ENCODE measurements around the gene SPTAN1. TPM values are rescaled to one million over a fixed set of nuclear protein-coding genes. Genes with fewer than 3 reads are reported as not detected.

The SPTAN1 gene
- total and polyA plus RNA-seq, 2 of the 4 experiments (the other 2 are of a cell fraction): 275 to 327 TPM

- 0 out of 2 replicates have a peak, but pooled peaks cover 3% of the 10 kb centered on the region for H4K20me1 ChIP-seq (ENCODE audit: insufficient read depth, low read length)
- dilution Hi-C loops (cut with HindIII; ENCODE audit: low sequenced_read_pairs, unreplicated experiment): no loop called here
Measured at GRCh38 chr9:128629852-128630545, 77.6 kb downstream of the SPTAN1 start.

More at GRCh38 chr9:128629852-128630545, 77.6 kb downstream of the SPTAN1 start:
- no peak overlapping the region for H2BK15ac ChIP-seq (ENCODE audit: low read depth, low read length)
- 0% methylated on average over 1 of the region's 9 CpGs; no CpG with 5 or more reads in 1 of the 2 experiments for WGBS, 2 experiments (ENCODE audit: extremely low coverage in 2 of 2, insufficient read length in 1 of 2)
- no peak overlapping the region for H4K5ac ChIP-seq (ENCODE audit: low read depth, low read length)
- no peak for ATAC-seq (ENCODE audit: low read depth)
- H3K4me1 ChIP-seq (ENCODE audit: control insufficient read depth, insufficient read depth, low read length): peaks cover 4% of the 10 kb centered on the region
- H3K4me3 ChIP-seq (ENCODE audit: insufficient read depth, low read depth, low read length): no peak overlapping the region
- no peak overlapping the region for H2BK120ac ChIP-seq (ENCODE audit: low read depth, low read length)
- no peak overlapping the region for H2AK5ac ChIP-seq (ENCODE audit: low read depth, low read length)
- no peak overlapping the region for H3K14ac ChIP-seq (replicated peaks; ENCODE audit: low read depth, low read length)
- no peaks in the 10 kb centered on the region for H3K9me3 ChIP-seq (ENCODE audit: control insufficient read depth, insufficient read depth, low read length)
- peak overlapping the region; percentile 70 for H2AK9ac ChIP-seq (replicated peaks; ENCODE audit: low read depth, low read length, poor library complexity)
- H2BK5ac ChIP-seq (ENCODE audit: low read depth, low read length, poor library complexity, severe bottlenecking): no peak overlapping the region
- ChIA-PET CTCF (no interaction called here), POLR2A (ENCODE audit: unreplicated experiment) (interaction anchor here (0.6 kb wide), 1 partner anchor 1437 kb away, joined by 3 read pairs; no protein-coding TSS in a partner anchor)
- H3K79me1 ChIP-seq (ENCODE audit: low read depth in 1 of 2, low read length in 2 of 2): peaks cover 0 to 27% of the 10 kb centered on the region in 2 experiments; a peak in 2 of 4 replicates
- no peak overlapping the region for H3K56ac ChIP-seq (ENCODE audit: extremely low read depth, insufficient read depth, low read length)
- no peak overlapping the region for H2BK20ac ChIP-seq (ENCODE audit: low read depth, low read length)
- no peak overlapping the region for H2AFZ ChIP-seq (replicated peaks; ENCODE audit: low read length, poor library complexity)
- no peak for DNase-seq
- no peak overlapping the region for H4K91ac ChIP-seq (ENCODE audit: insufficient read depth, low read depth, low read length)
- intact Hi-C loops (cut with micrococcal nuclease): no loop called here
- no peak overlapping the region for H3K18ac ChIP-seq (ENCODE audit: low read depth, low read length)
- no peak overlapping the region for H3K4ac ChIP-seq (ENCODE audit: low read depth, low read length)
- no peaks in the 10 kb centered on the region for H3K9me1 ChIP-seq (ENCODE audit: insufficient read depth, low read length)
- TF ChIP-seq CEBPB (IDR thresholded peaks at IDR 0.05; ENCODE audit: low read depth, low read length): no peak
- no peak for TF ChIP-seq POLR2A (IDR thresholded peaks at IDR 0.05; ENCODE audit: low read depth, low read length)
- no peak for TF ChIP-seq RCOR1 (IDR thresholded peaks at IDR 0.05; ENCODE audit: insufficient replicate concordance, low read length)
- TF ChIP-seq MXI1 (IDR thresholded peaks at IDR 0.05; ENCODE audit: borderline replicate concordance, low read depth, low read length): no peak
- no peak for TF ChIP-seq FOS (IDR thresholded peaks at IDR 0.05; ENCODE audit: low read depth, low read length)
- TF ChIP-seq RAD21 (IDR thresholded peaks at IDR 0.05; ENCODE audit: low read length): no peak
- TF ChIP-seq ELK1 (IDR thresholded peaks at IDR 0.05; ENCODE audit: borderline replicate concordance, low read depth, low read length): no peak
- TF ChIP-seq NFE2L2 (IDR thresholded peaks at IDR 0.05; ENCODE audit: low read depth, low read length): no peak
- no peak for TF ChIP-seq SMC3 (IDR thresholded peaks at IDR 0.05; ENCODE audit: low read depth, low read length)
- no peak for TF ChIP-seq MAZ (IDR thresholded peaks at IDR 0.05; ENCODE audit: borderline replicate concordance, low read depth, low read length)
- TF ChIP-seq RFX5 (IDR thresholded peaks at IDR 0.05; ENCODE audit: low read depth, low read length): no peak
- TF ChIP-seq BHLHE40 (IDR thresholded peaks at IDR 0.05; ENCODE audit: low read depth, low read length): no peak
- no peak for TF ChIP-seq MAFK (IDR thresholded peaks at IDR 0.05; ENCODE audit: low read depth, low read length)
- no peak for TF ChIP-seq CTCF (conservative IDR thresholded peaks at IDR 0.05; ENCODE audit: low read depth, low read length)
- H3K27me3 ChIP-seq (ENCODE audit: control insufficient read depth, insufficient read depth, low read length): no peaks in the 10 kb centered on the region
- no TSS peak for BruUV-seq (replicated peaks)
- in situ Hi-C loops (cut with MboI; ENCODE audit: low sequenced_read_pairs): no loop called here
- no peak overlapping the region for H3K4me2 ChIP-seq (ENCODE audit: low read depth, low read length)
- no peak overlapping the region for H3K23ac ChIP-seq (ENCODE audit: low read depth, low read length)
- H3K9ac ChIP-seq (ENCODE audit: low read depth, low read length): no peak overlapping the region
- peaks cover 87% of the 10 kb centered on the region for H3K36me3 ChIP-seq (ENCODE audit: control insufficient read depth, insufficient read depth, low read length)
- no peak overlapping the region for H3K27ac ChIP-seq (ENCODE audit: insufficient read depth, low read length)
- no peak overlapping the region for H4K8ac ChIP-seq (ENCODE audit: low read depth in 2 of 2, low read length in 2 of 2)
